ENCODE data around the gene STK38L. TPM values are rescaled to one million over a fixed set of nuclear protein-coding genes. Genes with fewer than 3 reads are reported as not detected.

STK38L gene
- total and polyA plus RNA-seq, 5 donors from 2014 or later, result 10.6 to 21.7 (median 14.4) TPM

DNA sequence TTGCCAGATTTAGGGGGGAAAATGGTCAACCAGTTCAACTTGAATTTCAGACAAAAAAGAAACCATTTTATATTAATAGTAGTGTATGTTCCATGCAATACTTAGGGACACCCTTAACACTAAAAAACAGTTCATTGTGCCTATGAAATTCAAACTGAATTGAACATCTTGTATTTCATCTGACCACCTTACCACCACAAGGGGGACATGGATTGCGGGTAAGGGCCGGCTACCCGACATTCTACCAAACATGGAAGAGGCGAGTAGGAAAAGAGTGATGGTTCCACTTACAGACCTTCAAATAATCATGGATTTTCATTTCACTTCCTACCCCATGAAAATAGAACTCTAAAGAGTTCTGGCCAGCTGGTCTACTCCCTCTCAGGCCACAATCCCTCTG, 10.3 kb upstream of the STK38L start:
- H3K4me3 Mint-ChIP-seq, result no peak overlapping the region
- H3K4me1 Mint-ChIP-seq, result peaks cover 0 to 16% (median 14%) of the 10 kb centered on the region in 4 donors
- ATAC-seq (ENCODE audit: low read depth in 2 of 2), result no peak

GRCh38 chr12:27236498-27236897, 7.6 kb upstream of the STK38L start:
- Histone ChIP-seq H3K4me1 (ENCODE audit: control insufficient read depth, insufficient read depth, low read length, poor library complexity, severe bottlenecking) (peaks cover 4% of the 10 kb centered on the region), H3K27me3 (ENCODE audit: control insufficient read depth, insufficient read depth, low read length) (no peaks in the 10 kb centered on the region), H3K27ac (ENCODE audit: insufficient read depth, low read length, poor library complexity, severe bottlenecking) (no peak overlapping the region), H3K36me3 (ENCODE audit: control insufficient read depth, insufficient read depth, low read length) (no peaks in the 10 kb centered on the region), H3K4me3 (ENCODE audit: low read depth, low read length) (no peak overlapping the region), H3K9me3 (ENCODE audit: control insufficient read depth in 2 of 2, low read length in 2 of 2) (no peaks in the 10 kb centered on the region)
- peaks cover 4% of the 10 kb centered on the region for H3K36me3 Mint-ChIP-seq
- peak in 1 of 2 donors; percentile 37 for ATAC-seq (ENCODE audit: low read depth in 2 of 2)
- no peak overlapping the region for H3K27ac Mint-ChIP-seq
- no peak overlapping the region for H3K4me3 Mint-ChIP-seq
- no peak for DNase-seq
- peaks cover 0 to 5% (median 0%) of the 10 kb centered on the region in 7 donors for H3K9me3 Mint-ChIP-seq
- peaks cover 0 to 27% (median 21%) of the 10 kb centered on the region in 4 donors for H3K4me1 Mint-ChIP-seq
- H3K27me3 Mint-ChIP-seq, result no peaks in the 10 kb centered on the region

More for the DNA sequence above, 10.3 kb upstream of the STK38L start:
- no peaks in the 10 kb centered on the region for H3K27me3 ChIP-seq (ENCODE audit: control insufficient read depth, insufficient read depth, low read length)
- no peak overlapping the region for H3K27ac ChIP-seq (ENCODE audit: insufficient read depth, low read length, poor library complexity, severe bottlenecking)
- no peak for DNase-seq
- peak overlapping the region in 1 of 3 donors; percentile 5 for H3K27ac Mint-ChIP-seq
- H3K36me3 ChIP-seq (ENCODE audit: control insufficient read depth, insufficient read depth, low read length), result no peaks in the 10 kb centered on the region
- H3K4me1 ChIP-seq (ENCODE audit: control insufficient read depth, insufficient read depth, low read length, poor library complexity, severe bottlenecking), result peaks cover 4% of the 10 kb centered on the region
- H3K36me3 Mint-ChIP-seq, result peaks cover 4% of the 10 kb centered on the region
- H3K27me3 Mint-ChIP-seq, result no peaks in the 10 kb centered on the region
- no peaks in the 10 kb centered on the region for H3K9me3 ChIP-seq (ENCODE audit: control insufficient read depth in 2 of 2, low read length in 2 of 2)
- H3K4me3 ChIP-seq (ENCODE audit: low read depth, low read length), result no peak overlapping the region
- peaks cover 0 to 7% (median 2%) of the 10 kb centered on the region in 7 donors for H3K9me3 Mint-ChIP-seq

GRCh38 chr12:27237790-27238771, 6.0 kb upstream of the STK38L start:
- H3K4me3 ChIP-seq (ENCODE audit: low read depth, low read length), result peak overlapping the region; percentile 28
- peak overlapping the region; percentile 31 to 90 (median 78) for H3K27ac Mint-ChIP-seq
- DNase-seq (peak in 1 of 3 donors; percentile 27), ATAC-seq (ENCODE audit: low read depth in 2 of 2) (peak; percentile 46 to 59)
- no peaks in the 10 kb centered on the region for H3K9me3 ChIP-seq (ENCODE audit: control insufficient read depth in 2 of 2, low read length in 2 of 2)
- H3K27me3 ChIP-seq (ENCODE audit: control insufficient read depth, insufficient read depth, low read length), result no peaks in the 10 kb centered on the region
- H3K36me3 Mint-ChIP-seq, result peaks cover under 1% of the 10 kb centered on the region
- peak overlapping the region in 2 of 4 donors; percentile 15 to 20 for H3K4me3 Mint-ChIP-seq
- no peaks in the 10 kb centered on the region for H3K27me3 Mint-ChIP-seq
- H3K36me3 ChIP-seq (ENCODE audit: control insufficient read depth, insufficient read depth, low read length), result no peaks in the 10 kb centered on the region
- H3K9me3 Mint-ChIP-seq, result peaks cover 0 to 2% (median 0%) of the 10 kb centered on the region in 7 donors
- peak overlapping the region; percentile 38 for H3K27ac ChIP-seq (ENCODE audit: insufficient read depth, low read length, poor library complexity, severe bottlenecking)
- peaks cover 4% of the 10 kb centered on the region for H3K4me1 ChIP-seq (ENCODE audit: control insufficient read depth, insufficient read depth, low read length, poor library complexity, severe bottlenecking)
- H3K4me1 Mint-ChIP-seq, result peaks cover 0 to 27% (median 21%) of the 10 kb centered on the region in 4 donors

DNA sequence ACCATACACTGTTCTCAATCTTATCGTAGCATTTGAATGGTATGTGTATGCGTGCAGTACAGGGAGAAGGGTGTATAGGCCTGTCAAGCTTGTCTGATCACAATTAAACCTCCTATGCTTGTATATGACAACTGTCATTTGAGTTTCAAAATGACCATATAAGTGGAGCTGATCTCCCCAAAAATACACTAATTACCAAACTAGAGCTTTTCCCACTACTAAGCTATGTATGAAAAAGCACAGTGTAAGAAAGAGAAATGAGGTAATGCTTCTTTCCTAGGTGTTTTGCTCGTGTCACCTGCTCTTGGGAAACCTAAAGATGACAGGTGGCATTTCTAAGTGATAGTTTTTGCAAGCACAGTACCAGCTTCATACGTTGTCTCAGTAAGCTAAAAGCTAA, 1.1 kb upstream of the STK38L start:
- peak overlapping the region; percentile 9 for H3K27ac ChIP-seq (ENCODE audit: insufficient read depth, low read length, poor library complexity, severe bottlenecking)
- peaks cover 34 to 60% (median 41%) of the 10 kb centered on the region in 4 donors for H3K4me1 Mint-ChIP-seq
- H3K9me3 Mint-ChIP-seq, result peaks cover 0 to 4% (median 0%) of the 10 kb centered on the region in 7 donors
- H3K4me3 Mint-ChIP-seq, result peak overlapping the region; percentile 98 to 100 (median 99)
- no peaks in the 10 kb centered on the region for H3K36me3 Mint-ChIP-seq
- H3K27me3 ChIP-seq (ENCODE audit: control insufficient read depth, insufficient read depth, low read length), result no peaks in the 10 kb centered on the region
- H3K4me1 ChIP-seq (ENCODE audit: control insufficient read depth, insufficient read depth, low read length, poor library complexity, severe bottlenecking), result peaks cover 19% of the 10 kb centered on the region
- DNase-seq (no peak), ATAC-seq (ENCODE audit: low read depth in 2 of 2) (no peak)
- H3K27me3 Mint-ChIP-seq, result peaks cover 4% of the 10 kb centered on the region
- no peak overlapping the region for H3K4me3 ChIP-seq (ENCODE audit: low read depth, low read length)
- H3K27ac Mint-ChIP-seq, result peak overlapping the region; percentile 98
- H3K9me3 ChIP-seq (ENCODE audit: control insufficient read depth in 2 of 2, low read length in 2 of 2), result no peaks in the 10 kb centered on the region
- H3K36me3 ChIP-seq (ENCODE audit: control insufficient read depth, insufficient read depth, low read length), result no peaks in the 10 kb centered on the region

- H3K4me1 Mint-ChIP-seq, result peaks cover 30 to 54% (median 44%) of the 10 kb centered on the region in 4 donors
Measured at GRCh38 chr12:27244689-27245488, 803 bp downstream of the STK38L start.

DNA sequence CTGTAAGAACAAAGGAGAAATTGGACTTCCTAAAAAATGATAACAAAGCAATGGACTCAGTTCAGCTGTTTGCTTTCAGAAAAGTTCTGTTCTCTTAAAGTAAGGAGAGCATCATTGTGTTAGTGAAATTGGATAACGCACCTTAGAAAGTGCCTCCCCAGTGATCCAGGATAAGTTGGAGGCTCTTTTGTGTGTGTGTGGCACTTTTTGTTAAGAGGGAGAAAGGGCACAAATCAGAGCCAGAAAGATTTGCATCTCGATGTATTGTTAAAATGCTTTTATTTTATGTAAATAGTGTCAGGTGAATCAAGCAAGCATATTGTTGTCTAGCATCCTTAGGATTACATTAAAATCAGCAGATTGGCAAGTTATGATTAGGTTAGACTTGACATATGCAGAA, 2.1 kb downstream of the STK38L start:
- ATAC-seq (ENCODE audit: low read depth in 2 of 2), result no peak
- no peaks in the 10 kb centered on the region for H3K9me3 ChIP-seq (ENCODE audit: control insufficient read depth in 2 of 2, low read length in 2 of 2)
- no peak overlapping the region for H3K27ac ChIP-seq (ENCODE audit: insufficient read depth, low read length, poor library complexity, severe bottlenecking)

More at GRCh38 chr12:27244689-27245488, 803 bp downstream of the STK38L start:
- peaks cover 5% of the 10 kb centered on the region for H3K36me3 Mint-ChIP-seq
- peak overlapping the region; percentile 98 to 100 (median 99) for H3K4me3 Mint-ChIP-seq
- H3K27ac Mint-ChIP-seq, result peak overlapping the region; percentile 98 to 100 (median 98)
- ATAC-seq (ENCODE audit: low read depth in 2 of 2) (no peak), DNase-seq (no peak)
- H3K27me3 ChIP-seq (ENCODE audit: control insufficient read depth, insufficient read depth, low read length), result no peaks in the 10 kb centered on the region
- peaks cover 0 to 4% (median 0%) of the 10 kb centered on the region in 7 donors for H3K9me3 Mint-ChIP-seq
- no peaks in the 10 kb centered on the region for H3K36me3 ChIP-seq (ENCODE audit: control insufficient read depth, insufficient read depth, low read length)
- peak overlapping the region; percentile 77 for H3K27ac ChIP-seq (ENCODE audit: insufficient read depth, low read length, poor library complexity, severe bottlenecking)
- peak overlapping the region; percentile 91 for H3K4me3 ChIP-seq (ENCODE audit: low read depth, low read length)
- peaks cover 17% of the 10 kb centered on the region for H3K4me1 ChIP-seq (ENCODE audit: control insufficient read depth, insufficient read depth, low read length, poor library complexity, severe bottlenecking)
- peaks cover 4% of the 10 kb centered on the region for H3K27me3 Mint-ChIP-seq
- no peaks in the 10 kb centered on the region for H3K9me3 ChIP-seq (ENCODE audit: control insufficient read depth in 2 of 2, low read length in 2 of 2)

GRCh38 chr12:27246774-27247173, 2.7 kb downstream of the STK38L start:
- H3K4me1 Mint-ChIP-seq, result peaks cover 34 to 60% (median 47%) of the 10 kb centered on the region in 4 donors
- peak overlapping the region in 3 of 4 donors; percentile 25 to 83 (median 28) for H3K4me3 Mint-ChIP-seq
- H3K27me3 Mint-ChIP-seq, result peaks cover 4% of the 10 kb centered on the region
- Histone ChIP-seq H3K36me3 (ENCODE audit: control insufficient read depth, insufficient read depth, low read length) (no peaks in the 10 kb centered on the region), H3K4me1 (ENCODE audit: control insufficient read depth, insufficient read depth, low read length, poor library complexity, severe bottlenecking) (peaks cover 17% of the 10 kb centered on the region), H3K9me3 (ENCODE audit: control insufficient read depth in 2 of 2, low read length in 2 of 2) (no peaks in the 10 kb centered on the region), H3K4me3 (ENCODE audit: low read depth, low read length) (peak overlapping the region; percentile 5), H3K27ac (ENCODE audit: insufficient read depth, low read length, poor library complexity, severe bottlenecking) (no peak overlapping the region), H3K27me3 (ENCODE audit: control insufficient read depth, insufficient read depth, low read length) (no peaks in the 10 kb centered on the region)
- H3K27ac Mint-ChIP-seq, result peak overlapping the region in 1 of 3 donors; percentile 13
- no peak for ATAC-seq (ENCODE audit: low read depth in 2 of 2)
- DNase-seq, result no peak
- H3K9me3 Mint-ChIP-seq, result peaks cover 0 to 4% (median 0%) of the 10 kb centered on the region in 7 donors
- peaks cover 10% of the 10 kb centered on the region for H3K36me3 Mint-ChIP-seq

More for the DNA sequence above, 2.1 kb downstream of the STK38L start:
- Mint-ChIP-seq H3K4me3 (peak overlapping the region; percentile 73 to 98 (median 78)), H3K36me3 (peaks cover 10% of the 10 kb centered on the region), H3K9me3 (peaks cover 0 to 4% (median 0%) of the 10 kb centered on the region in 7 donors), H3K27ac (peak overlapping the region in 2 of 3 donors; percentile 18 to 98), H3K4me1 (peaks cover 34 to 59% (median 46%) of the 10 kb centered on the region in 4 donors), H3K27me3 (peaks cover 4% of the 10 kb centered on the region)
- Histone ChIP-seq H3K4me1 (ENCODE audit: control insufficient read depth, insufficient read depth, low read length, poor library complexity, severe bottlenecking) (peaks cover 17% of the 10 kb centered on the region), H3K27me3 (ENCODE audit: control insufficient read depth, insufficient read depth, low read length) (no peaks in the 10 kb centered on the region), H3K4me3 (ENCODE audit: low read depth, low read length) (peak overlapping the region; percentile 91), H3K36me3 (ENCODE audit: control insufficient read depth, insufficient read depth, low read length) (no peaks in the 10 kb centered on the region)
- no peak for DNase-seq
